Measurements from ENCODE around the gene MAPK10.
"Not testable (repeated sequence)": the region's sequence is repeated elsewhere in the genome, so short reads cannot be mapped to it uniquely, and the experiment has no call there.

MAPK10 gene

GRCh38 chr4:86106475-86106874 lies 253.4 kb downstream of the MAPK10 start:
- DNase-seq (ENCODE audit: low spot score) = no peak

GRCh38 chr4:86101841-86102240 lies 258.0 kb downstream of the MAPK10 start:
- no peak for DNase-seq (ENCODE audit: low spot score)

GRCh38 chr4:86101410-86101809 lies 258.4 kb downstream of the MAPK10 start:
- no peak for DNase-seq (ENCODE audit: low spot score)

GRCh38 chr4:86100539-86101215 lies 259.2 kb downstream of the MAPK10 start:
- no peak for DNase-seq (ENCODE audit: low spot score)

- no peak for DNase-seq (ENCODE audit: low spot score)
Measured at GRCh38 chr4:86099348-86099747, 260.5 kb downstream of the MAPK10 start.

- DNase-seq (ENCODE audit: low spot score) = no peak
Measured at GRCh38 chr4:86098691-86099090, 261.2 kb downstream of the MAPK10 start.

GRCh38 chr4:86096373-86096772 lies 263.5 kb downstream of the MAPK10 start:
- no peak for DNase-seq (ENCODE audit: low spot score)

- no peak for DNase-seq (ENCODE audit: low spot score)
Measured at GRCh38 chr4:86092684-86093083, 267.2 kb downstream of the MAPK10 start.

GRCh38 chr4:86091201-86091600 lies 268.7 kb downstream of the MAPK10 start:
- DNase-seq (ENCODE audit: low spot score) = no peak

- no peak for DNase-seq (ENCODE audit: low spot score)
Measured at GRCh38 chr4:86089781-86090323, 270.0 kb downstream of the MAPK10 start.

- no peak for DNase-seq (ENCODE audit: low spot score)
Measured at GRCh38 chr4:86089053-86089452, 270.8 kb downstream of the MAPK10 start.

GRCh38 chr4:86075796-86076195 lies 284.1 kb downstream of the MAPK10 start:
- not testable (repeated sequence) for DNase-seq (ENCODE audit: low spot score)

- no peak for DNase-seq (ENCODE audit: low spot score)
Measured at GRCh38 chr4:86060341-86060740, 299.5 kb downstream of the MAPK10 start.

GRCh38 chr4:86058621-86059020 lies 301.2 kb downstream of the MAPK10 start:
- no peak for DNase-seq (ENCODE audit: low spot score)

- DNase-seq (ENCODE audit: low spot score) = no peak
Measured at GRCh38 chr4:86055898-86056297, 304.0 kb downstream of the MAPK10 start.

GRCh38 chr4:86054286-86055032 lies 305.4 kb downstream of the MAPK10 start:
- DNase-seq (ENCODE audit: low spot score) = no peak

GRCh38 chr4:86050496-86050895 lies 309.4 kb downstream of the MAPK10 start:
- DNase-seq (ENCODE audit: low spot score) = no peak

GRCh38 chr4:86048426-86048825 lies 311.4 kb downstream of the MAPK10 start:
- DNase-seq (ENCODE audit: low spot score) = no peak

- DNase-seq (ENCODE audit: low spot score) = no peak
Measured at GRCh38 chr4:86044593-86044985, 315.3 kb downstream of the MAPK10 start.

- peak; percentile 54 for DNase-seq (ENCODE audit: low spot score)
Measured at GRCh38 chr4:86043755-86044592, 315.9 kb downstream of the MAPK10 start.

- no peak for DNase-seq (ENCODE audit: low spot score)
Measured at GRCh38 chr4:86038037-86038436, 321.8 kb downstream of the MAPK10 start.

GRCh38 chr4:86036736-86037135 lies 323.1 kb downstream of the MAPK10 start:
- DNase-seq (ENCODE audit: low spot score) = no peak

All from putamen (tissue), 1 donor.